ENCODE data around the gene CCDC7. TPM values are rescaled to one million over a fixed set of nuclear protein-coding genes. Genes with fewer than 3 reads are reported as not detected.
"Not testable (repeated sequence)": the region's sequence is repeated elsewhere in the genome, so short reads cannot be mapped to it uniquely, and the experiment has no call there.

Gene CCDC7
- total RNA-seq, 4 donors from 2014 or later, result 8.2 to 30.5 (median 13.3) TPM

DNA sequence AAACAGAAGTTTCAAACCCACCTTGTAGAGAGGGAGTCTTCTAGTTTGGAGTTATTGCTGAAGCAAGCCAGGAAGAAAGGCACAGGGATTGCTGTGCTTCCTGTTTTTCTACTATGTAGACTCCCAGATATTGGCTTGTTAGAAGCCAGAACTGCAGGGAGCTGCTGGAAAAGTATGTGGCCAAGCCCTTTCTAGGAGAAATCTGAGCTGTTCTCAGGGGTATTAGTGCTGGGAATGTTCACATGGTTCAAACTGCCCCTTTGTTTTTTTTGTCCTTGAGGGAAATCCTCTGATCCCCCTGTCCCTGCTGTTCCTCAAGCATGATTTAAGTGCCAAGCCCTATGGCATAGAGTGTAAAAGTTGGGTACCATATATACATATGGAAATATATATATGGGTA is 184.0 kb downstream of the CCDC7 start:
- H3K9me3 ChIP-seq, result no peaks in the 10 kb centered on the region
- no peaks in the 10 kb centered on the region for H3K36me3 ChIP-seq
- no peaks in the 10 kb centered on the region for H3K4me1 ChIP-seq
- TF ChIP-seq, protein P1, sequence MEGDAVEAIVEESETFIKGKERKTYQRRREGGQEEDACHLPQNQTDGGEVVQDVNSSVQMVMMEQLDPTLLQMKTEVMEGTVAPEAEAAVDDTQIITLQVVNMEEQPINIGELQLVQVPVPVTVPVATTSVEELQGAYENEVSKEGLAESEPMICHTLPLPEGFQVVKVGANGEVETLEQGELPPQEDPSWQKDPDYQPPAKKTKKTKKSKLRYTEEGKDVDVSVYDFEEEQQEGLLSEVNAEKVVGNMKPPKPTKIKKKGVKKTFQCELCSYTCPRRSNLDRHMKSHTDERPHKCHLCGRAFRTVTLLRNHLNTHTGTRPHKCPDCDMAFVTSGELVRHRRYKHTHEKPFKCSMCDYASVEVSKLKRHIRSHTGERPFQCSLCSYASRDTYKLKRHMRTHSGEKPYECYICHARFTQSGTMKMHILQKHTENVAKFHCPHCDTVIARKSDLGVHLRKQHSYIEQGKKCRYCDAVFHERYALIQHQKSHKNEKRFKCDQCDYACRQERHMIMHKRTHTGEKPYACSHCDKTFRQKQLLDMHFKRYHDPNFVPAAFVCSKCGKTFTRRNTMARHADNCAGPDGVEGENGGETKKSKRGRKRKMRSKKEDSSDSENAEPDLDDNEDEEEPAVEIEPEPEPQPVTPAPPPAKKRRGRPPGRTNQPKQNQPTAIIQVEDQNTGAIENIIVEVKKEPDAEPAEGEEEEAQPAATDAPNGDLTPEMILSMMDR (IDR thresholded peaks at IDR 0.05), result no peak
- no peak for TF ChIP-seq POLR2A (IDR thresholded peaks at IDR 0.05)
- no peaks in the 10 kb centered on the region for H3K27me3 ChIP-seq
- DNase-seq, result no peak
- no peak overlapping the region for H3K27ac ChIP-seq
- no peak overlapping the region for H3K4me3 ChIP-seq

DNA sequence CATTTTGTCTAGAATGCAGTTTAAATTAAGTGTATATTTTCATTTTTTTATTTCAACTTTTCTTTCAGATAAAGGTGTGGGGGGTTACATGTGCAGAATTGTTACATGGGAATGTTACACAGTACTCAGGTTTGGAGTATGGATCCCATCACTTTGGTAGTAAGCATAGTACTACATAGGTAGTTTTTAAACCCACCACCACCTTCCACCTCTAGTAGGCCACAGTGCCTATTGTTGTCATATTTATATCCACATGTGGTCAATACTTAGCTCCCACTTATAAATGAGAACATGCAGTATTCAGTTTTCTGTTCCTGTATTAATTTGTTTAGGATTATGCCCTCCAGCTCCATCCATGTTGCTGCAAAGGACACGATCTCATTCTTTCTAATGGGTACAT is 200.6 kb downstream of the CCDC7 start:
- no peak overlapping the region for H3K27ac ChIP-seq
- no peak for TF ChIP-seq POLR2A (IDR thresholded peaks at IDR 0.05)
- TF ChIP-seq, protein P1 (IDR thresholded peaks at IDR 0.05), result no peak
- no peak for DNase-seq
- H3K9me3 ChIP-seq, result no peaks in the 10 kb centered on the region
- no peaks in the 10 kb centered on the region for H3K36me3 ChIP-seq
- no peaks in the 10 kb centered on the region for H3K27me3 ChIP-seq
- no peak overlapping the region for H3K4me3 ChIP-seq
- no peaks in the 10 kb centered on the region for H3K4me1 ChIP-seq

DNA sequence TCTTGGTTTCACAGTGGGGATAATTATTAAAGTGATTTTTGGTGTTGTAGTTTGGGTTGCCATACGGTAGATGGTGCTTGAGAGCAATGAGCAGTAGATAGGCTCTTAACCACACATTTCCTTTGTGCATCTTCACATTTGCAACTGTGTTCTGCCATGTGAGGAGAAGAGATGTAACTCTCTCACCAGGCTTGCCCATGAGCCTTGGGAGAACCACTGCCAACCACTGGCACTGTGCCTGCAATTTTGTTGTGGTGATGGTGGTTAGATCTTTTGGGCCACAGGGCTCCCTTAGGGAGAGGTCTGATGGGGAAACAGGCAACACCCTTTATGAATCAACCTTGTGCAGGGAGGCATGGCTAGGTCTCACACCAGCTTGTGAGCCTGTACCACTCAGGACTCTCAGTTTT is 204.3 kb downstream of the CCDC7 start:
- TF ChIP-seq, protein P1 (IDR thresholded peaks at IDR 0.05), result no peak
- no peak for TF ChIP-seq POLR2A (IDR thresholded peaks at IDR 0.05)
- DNase-seq, result no peak
- H3K9me3 ChIP-seq, result no peaks in the 10 kb centered on the region
- no peak overlapping the region for H3K27ac ChIP-seq
- no peak overlapping the region for H3K4me3 ChIP-seq
- H3K4me1 ChIP-seq, result no peaks in the 10 kb centered on the region
- no peaks in the 10 kb centered on the region for H3K27me3 ChIP-seq
- H3K36me3 ChIP-seq, result no peaks in the 10 kb centered on the region

DNA sequence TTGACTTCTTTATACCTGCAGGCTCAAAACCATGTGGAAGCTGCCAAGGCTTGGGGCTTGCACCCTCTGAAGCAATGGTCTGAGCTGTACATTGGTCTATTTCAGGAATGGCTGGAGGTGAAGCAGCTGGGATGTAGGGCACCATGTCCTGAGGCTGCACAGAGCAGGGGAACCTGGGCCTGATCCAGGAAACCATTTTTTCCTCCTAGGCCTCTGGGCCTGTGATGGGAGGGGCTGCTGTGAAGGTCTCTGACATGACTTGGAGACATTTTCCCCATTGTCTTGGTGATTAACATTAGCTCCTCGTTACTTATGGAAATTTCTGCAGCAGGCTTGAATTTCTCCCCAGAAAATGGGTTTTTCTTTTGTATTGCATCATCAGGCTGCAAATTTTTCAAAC is 211.5 kb downstream of the CCDC7 start:
- not testable (repeated sequence) for H3K27me3 ChIP-seq, H3K4me3 ChIP-seq, DNase-seq, H3K4me1 ChIP-seq, H3K36me3 ChIP-seq, H3K27ac ChIP-seq, H3K9me3 ChIP-seq

DNA sequence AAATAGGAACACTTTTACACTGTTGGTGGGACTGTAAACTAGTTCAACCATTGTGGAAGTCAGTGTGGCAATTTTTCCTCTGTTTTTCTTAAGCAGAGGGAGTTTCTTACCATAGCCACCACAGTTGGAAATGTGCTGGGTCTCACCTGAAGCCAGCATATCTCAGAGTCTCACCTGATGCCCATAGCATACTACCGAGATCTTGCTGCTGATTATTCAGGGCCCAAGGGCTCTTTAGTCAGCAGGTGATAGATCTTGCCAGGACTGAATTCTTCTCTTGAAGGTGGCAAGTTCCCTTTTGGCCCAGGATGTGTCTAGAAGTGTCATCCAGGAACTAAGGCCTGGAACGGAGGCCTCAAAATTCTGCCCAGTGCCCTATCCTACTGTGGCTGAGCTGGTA is 215.4 kb downstream of the CCDC7 start:
- H3K4me3 ChIP-seq, result no peak overlapping the region
- H3K27ac ChIP-seq, result no peak overlapping the region
- H3K27me3 ChIP-seq, result no peaks in the 10 kb centered on the region
- H3K9me3 ChIP-seq, result peaks cover 0 to 7% (median 0%) of the 10 kb centered on the region in 4 donors
- H3K4me1 ChIP-seq, result no peaks in the 10 kb centered on the region
- peaks cover 0 to 5% (median 0%) of the 10 kb centered on the region in 3 donors for H3K36me3 ChIP-seq
- TF ChIP-seq, protein P1 (IDR thresholded peaks at IDR 0.05), result no peak
- TF ChIP-seq POLR2A (IDR thresholded peaks at IDR 0.05), result no peak
- DNase-seq, result no peak

DNA sequence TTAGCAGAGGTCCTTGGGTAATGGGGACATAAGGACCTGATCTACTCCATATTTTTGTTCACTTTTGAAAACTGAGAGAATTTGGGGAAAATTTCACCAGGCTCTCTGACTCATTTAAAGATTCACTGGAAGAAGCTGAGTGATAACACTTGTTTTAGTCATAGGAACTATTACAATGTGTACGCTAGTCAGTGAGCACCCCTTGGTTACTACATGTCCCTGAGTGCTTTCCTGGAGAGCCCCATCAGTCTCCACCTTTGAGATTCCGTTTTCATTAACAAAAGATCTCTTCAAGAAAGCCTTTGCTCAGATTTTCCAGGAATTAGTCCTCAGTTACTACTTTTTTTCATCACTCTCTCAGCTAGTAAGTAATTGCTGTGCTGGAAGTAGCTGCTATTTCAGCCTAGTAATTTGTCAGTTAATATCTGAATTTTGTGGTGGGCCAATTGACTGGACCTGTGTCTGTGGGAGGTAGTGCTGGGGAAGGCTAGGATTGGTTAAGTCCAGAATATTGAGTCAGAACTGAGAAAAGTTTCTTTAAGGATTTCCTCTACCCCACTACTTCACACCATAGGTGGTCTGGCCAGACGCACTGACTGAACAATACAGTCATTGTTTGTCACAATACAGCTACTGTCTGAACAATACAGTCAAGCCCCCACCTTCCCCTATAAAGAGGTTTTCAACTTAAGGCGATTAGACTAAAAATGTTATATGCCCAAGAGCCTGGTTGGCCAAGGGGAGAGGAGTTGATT is 235.0 kb downstream of the CCDC7 start:
- peaks cover 0 to 3% (median 0%) of the 10 kb centered on the region in 4 donors for H3K9me3 ChIP-seq
- no peaks in the 10 kb centered on the region for H3K4me1 ChIP-seq
- no peaks in the 10 kb centered on the region for H3K36me3 ChIP-seq
- H3K4me3 ChIP-seq, result no peak overlapping the region
- H3K27ac ChIP-seq, result no peak overlapping the region
- TF ChIP-seq, protein P1 (IDR thresholded peaks at IDR 0.05), result no peak
- TF ChIP-seq POLR2A (IDR thresholded peaks at IDR 0.05), result no peak
- no peak for DNase-seq
- H3K27me3 ChIP-seq, result no peaks in the 10 kb centered on the region

Measured in Peyer's patch (tissue), 4 donors.